Suprapubic skin (tissue), 4 donors: ENCODE measurements around the gene TRUB2. TPM values are rescaled to one million over a fixed set of nuclear protein-coding genes. Genes with fewer than 3 reads are reported as not detected.

Source experiments
- DNase-seq, 2 donors: peaks; one replicate each; pipeline ENCODE4 v3.0.0-alpha.2; 2019; ENCODE audit warnings: low spot score in 2 of 2
- H3K27ac ChIP-seq: fragments of 200-600 bp; sonication (generic); one replicate; pipeline ENCODE4 v1.5.1; 2019
- H3K27me3 ChIP-seq: fragments of 200-600 bp; sonication (generic); one replicate; pipeline ENCODE4 v1.5.1; 2019
- H3K36me3 ChIP-seq: fragments of 200-600 bp; sonication (generic); one replicate; pipeline ENCODE4 v1.5.1; 2019
- H3K4me1 ChIP-seq: fragments of 200-600 bp; sonication (generic); one replicate; pipeline ENCODE4 v1.5.1; 2019
- H3K4me3 ChIP-seq: fragments of 200-600 bp; sonication (generic); one replicate; pipeline ENCODE4 v1.5.1; 2019; ENCODE audit warnings: mild to moderate bottlenecking
- H3K9me3 ChIP-seq: fragments of 200-600 bp; sonication (generic); one replicate; pipeline ENCODE4 v1.5.1; 2019
- EP300 ChIP-seq: sonication (generic); formaldehyde crosslinking; IDR thresholded peaks from one replicate; pipeline ENCODE4 v1.6.1; 2017; ENCODE audit warnings: antibody characterized with exemption
- POLR2A ChIP-seq, 2 donors: fragments of 450-650 bp; IDR thresholded peaks; one replicate each; pipeline ENCODE4 v1.6.1; 2017; ENCODE audit warnings: antibody characterized with exemption in 2 of 2, mild to moderate bottlenecking in 2 of 2, moderate library complexity in 2 of 2
- POLR2AphosphoS5 ChIP-seq, 3 donors: sonication (generic); formaldehyde crosslinking; IDR thresholded peaks; one replicate each; pipeline ENCODE4 v1.6.1; 2017; ENCODE audit warnings: antibody characterized with exemption in 3 of 3
- WGBS: methylation state at CpG from one replicate; pipeline ENCODE4 v1.1.5; 2018; 5-methylcytosine and 5-hydroxymethylcytosine counted together
- total RNA-seq, 4 donors: library from RNA; depleted of rRNA; stranded (reverse); fragments of >200 nt; gene quantifications; one replicate each; pipeline ENCODE4 v1.1.0, GENCODE V29; 2016
- TF ChIP-seq, protein P1 (sequence below), 2 donors: fragments of 200-600 bp in 1 of 2; fragments of 450-650 bp in 1 of 2; sonication (generic) in 1 of 2; IDR thresholded peaks; one replicate each; pipeline ENCODE4 v1.5.1; 2016 to 2019; ENCODE audit warnings: antibody characterized with exemption in 2 of 2, mild to moderate bottlenecking in 1 of 2, moderate library complexity in 1 of 2

TRUB2 gene
- total RNA-seq, 4 donors from 2014 or later = 11.6 to 19.9 (median 14.1) TPM

DNA sequence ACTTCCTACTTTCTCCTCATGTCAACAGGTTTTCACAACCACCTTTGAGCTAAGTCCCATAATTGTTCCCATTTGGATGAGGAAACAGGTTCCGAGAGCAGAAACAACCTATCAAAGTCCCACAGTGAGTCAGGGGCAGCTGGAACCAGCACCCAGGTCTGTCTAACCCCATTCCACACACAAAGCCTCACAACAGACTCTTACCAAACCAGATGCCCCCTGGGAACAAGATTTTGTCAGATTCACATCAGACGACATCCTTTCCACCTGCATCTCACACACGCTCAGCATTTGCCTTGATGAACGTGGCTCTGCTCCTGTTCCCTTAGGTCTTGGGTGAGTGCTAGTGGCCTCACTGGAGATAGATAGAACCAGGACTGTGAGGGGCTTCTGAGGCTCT is 29.2 kb downstream of the TRUB2 start:
- Histone ChIP-seq H3K4me3 (no peak overlapping the region), H3K9me3 (no peaks in the 10 kb centered on the region), H3K27ac (no peak overlapping the region), H3K27me3 (no peaks in the 10 kb centered on the region), H3K4me1 (peaks cover 6% of the 10 kb centered on the region), H3K36me3 (peaks cover 12% of the 10 kb centered on the region)
- WGBS = 87% methylated on average over 4 of the region's 4 CpGs
- TF ChIP-seq EP300 (no peak), POLR2A (IDR thresholded peaks at IDR 0.05) (no peak), POLR2AphosphoS5 (IDR thresholded peaks at IDR 0.05) (no peak)
- TF ChIP-seq, protein P1, sequence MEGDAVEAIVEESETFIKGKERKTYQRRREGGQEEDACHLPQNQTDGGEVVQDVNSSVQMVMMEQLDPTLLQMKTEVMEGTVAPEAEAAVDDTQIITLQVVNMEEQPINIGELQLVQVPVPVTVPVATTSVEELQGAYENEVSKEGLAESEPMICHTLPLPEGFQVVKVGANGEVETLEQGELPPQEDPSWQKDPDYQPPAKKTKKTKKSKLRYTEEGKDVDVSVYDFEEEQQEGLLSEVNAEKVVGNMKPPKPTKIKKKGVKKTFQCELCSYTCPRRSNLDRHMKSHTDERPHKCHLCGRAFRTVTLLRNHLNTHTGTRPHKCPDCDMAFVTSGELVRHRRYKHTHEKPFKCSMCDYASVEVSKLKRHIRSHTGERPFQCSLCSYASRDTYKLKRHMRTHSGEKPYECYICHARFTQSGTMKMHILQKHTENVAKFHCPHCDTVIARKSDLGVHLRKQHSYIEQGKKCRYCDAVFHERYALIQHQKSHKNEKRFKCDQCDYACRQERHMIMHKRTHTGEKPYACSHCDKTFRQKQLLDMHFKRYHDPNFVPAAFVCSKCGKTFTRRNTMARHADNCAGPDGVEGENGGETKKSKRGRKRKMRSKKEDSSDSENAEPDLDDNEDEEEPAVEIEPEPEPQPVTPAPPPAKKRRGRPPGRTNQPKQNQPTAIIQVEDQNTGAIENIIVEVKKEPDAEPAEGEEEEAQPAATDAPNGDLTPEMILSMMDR (IDR thresholded peaks at IDR 0.05) = no peak
- DNase-seq = no peak

DNA sequence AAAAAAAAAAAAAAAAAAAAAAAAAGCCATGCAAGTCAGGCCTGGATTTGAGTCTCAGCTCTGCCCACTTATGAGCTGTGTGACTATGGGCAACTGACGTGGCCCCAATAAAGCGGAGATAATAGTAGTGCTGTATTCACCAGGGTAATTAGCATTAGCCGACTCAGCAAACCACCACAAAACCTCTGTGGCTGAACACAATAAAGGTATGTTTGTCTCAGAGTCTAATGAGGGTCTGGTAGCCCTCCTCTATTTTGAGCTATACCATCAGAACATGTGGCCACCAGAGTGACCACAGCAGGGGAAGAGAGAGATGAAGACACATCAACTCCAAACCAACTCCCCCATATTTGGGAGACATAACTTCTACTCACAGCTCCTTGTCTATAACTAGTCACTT is 30.2 kb downstream of the TRUB2 start:
- DNase-seq = no peak
- Histone ChIP-seq H3K27ac (no peak overlapping the region), H3K4me1 (peaks cover 4% of the 10 kb centered on the region), H3K36me3 (peaks cover 20% of the 10 kb centered on the region), H3K9me3 (no peaks in the 10 kb centered on the region), H3K27me3 (no peaks in the 10 kb centered on the region), H3K4me3 (no peak overlapping the region)
- WGBS = 87% methylated on average over 3 of the region's 3 CpGs
- TF ChIP-seq EP300 = no peak
- TF ChIP-seq POLR2A (IDR thresholded peaks at IDR 0.05) = no peak
- no peak for TF ChIP-seq POLR2AphosphoS5 (IDR thresholded peaks at IDR 0.05)
- TF ChIP-seq, protein P1 (IDR thresholded peaks at IDR 0.05) = no peak

DNA sequence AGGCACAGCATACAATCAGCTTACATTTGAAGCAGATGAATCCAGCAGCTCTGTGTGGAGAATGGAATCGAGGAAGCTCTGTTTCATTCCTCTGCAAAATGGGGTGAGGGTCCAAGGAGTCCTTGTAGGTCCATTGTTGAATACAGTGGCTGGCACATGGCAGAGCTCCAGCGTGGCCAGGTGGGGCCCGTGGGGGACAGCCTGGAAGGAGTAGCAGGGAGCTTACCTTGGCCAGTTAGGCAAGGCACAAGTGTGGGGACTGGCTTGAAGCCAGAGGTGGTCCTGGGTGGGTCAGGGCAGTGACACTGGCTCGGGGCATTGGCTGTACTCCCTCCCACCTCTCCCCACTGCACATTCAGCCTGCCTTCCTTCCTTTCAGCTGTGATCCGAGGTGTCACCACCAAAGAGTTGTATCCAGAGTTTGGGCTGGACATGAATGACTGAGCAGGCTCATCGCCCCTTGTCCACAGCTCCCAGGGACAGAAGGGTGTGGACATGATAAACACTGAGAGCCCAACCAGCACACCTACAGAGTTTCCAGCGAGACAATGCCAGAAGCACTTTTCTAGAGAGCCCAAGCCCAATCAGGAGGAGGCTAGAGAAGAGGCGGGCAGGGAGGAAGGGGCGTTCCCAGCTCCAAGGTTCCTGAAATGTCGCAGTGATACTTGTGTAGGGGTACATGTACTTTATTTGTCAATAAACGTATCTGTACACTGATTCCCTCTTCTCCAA is 33.8 kb downstream of the TRUB2 start:
- Histone ChIP-seq H3K9me3 (no peaks in the 10 kb centered on the region), H3K27me3 (no peaks in the 10 kb centered on the region), H3K36me3 (peaks cover 42% of the 10 kb centered on the region), H3K4me1 (no peaks in the 10 kb centered on the region), H3K27ac (no peak overlapping the region), H3K4me3 (no peak overlapping the region)
- WGBS = 80% methylated on average over 11 of the region's 11 CpGs
- no peak for DNase-seq
- TF ChIP-seq POLR2AphosphoS5 (IDR thresholded peaks at IDR 0.05) (no peak), EP300 (no peak)

DNA sequence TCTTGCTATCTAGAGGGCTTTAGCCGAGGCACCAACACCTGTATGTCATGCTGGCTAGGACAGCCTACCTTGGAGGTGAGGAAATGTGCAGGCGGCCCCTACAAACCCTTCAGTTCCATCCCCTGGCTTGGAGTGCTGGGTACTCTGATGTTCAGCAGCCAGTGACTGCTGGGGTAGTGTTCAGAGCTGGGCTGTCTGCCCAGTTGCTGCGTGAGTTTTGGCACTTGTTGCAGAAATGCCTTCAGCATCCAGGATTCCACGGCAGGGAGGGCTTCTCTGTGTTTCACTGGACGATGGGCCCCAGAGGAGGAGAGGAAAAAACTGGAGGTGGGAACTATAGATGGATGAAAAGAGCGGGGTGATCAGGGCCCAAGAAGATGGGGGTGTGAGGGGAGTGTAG is 35.8 kb downstream of the TRUB2 start:
- Histone ChIP-seq H3K27ac (no peak overlapping the region), H3K4me1 (no peaks in the 10 kb centered on the region), H3K9me3 (no peaks in the 10 kb centered on the region), H3K4me3 (no peak overlapping the region), H3K27me3 (no peaks in the 10 kb centered on the region), H3K36me3 (peaks cover 42% of the 10 kb centered on the region)
- TF ChIP-seq, protein P1 (IDR thresholded peaks at IDR 0.05) = no peak
- no peak for TF ChIP-seq POLR2AphosphoS5 (IDR thresholded peaks at IDR 0.05)
- TF ChIP-seq EP300 = no peak
- no peak for TF ChIP-seq POLR2A (IDR thresholded peaks at IDR 0.05)
- WGBS = 69% methylated on average over 6 of the region's 6 CpGs
- DNase-seq = no peak

DNA sequence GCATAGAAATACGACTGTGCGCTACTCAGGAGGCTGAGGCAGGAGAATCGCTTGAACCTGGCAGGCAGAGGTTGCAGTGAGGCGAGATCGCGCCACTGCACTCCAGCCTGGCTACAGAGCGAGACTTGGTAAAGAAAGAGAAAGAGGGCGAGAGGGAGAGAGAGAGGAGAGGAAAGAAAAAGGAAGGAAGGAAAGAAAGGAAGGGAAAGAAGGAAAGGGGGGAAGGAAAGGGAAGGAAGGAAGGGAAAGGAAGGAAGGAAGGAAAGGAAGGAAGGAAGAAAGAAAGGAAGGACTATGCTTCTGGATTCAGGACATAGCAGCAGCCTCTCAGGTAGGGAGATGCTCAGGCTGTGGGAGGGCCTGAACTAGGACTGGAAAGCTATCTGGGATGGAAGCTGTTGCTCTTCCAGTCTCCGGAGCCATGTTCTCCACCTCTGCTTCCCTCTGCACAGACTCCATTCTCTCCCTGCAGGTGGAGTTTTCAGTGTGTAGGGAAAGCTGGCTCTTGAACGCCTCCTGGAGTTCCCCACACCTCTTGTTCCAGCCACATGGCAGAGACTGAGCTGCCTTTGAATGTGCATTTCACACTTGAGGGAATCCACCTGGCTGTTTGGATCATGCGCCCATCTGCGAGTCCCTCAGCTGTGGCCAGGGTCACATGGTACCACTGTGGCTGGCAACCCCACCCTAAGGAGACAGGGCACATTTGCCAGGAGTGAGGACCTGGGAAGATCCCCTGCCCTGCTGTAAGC is 37.0 kb downstream of the TRUB2 start:
- WGBS = 90% methylated on average over 10 of the region's 12 CpGs
- Histone ChIP-seq H3K4me1 (no peaks in the 10 kb centered on the region), H3K27ac (no peak overlapping the region), H3K36me3 (peaks cover 42% of the 10 kb centered on the region), H3K9me3 (no peaks in the 10 kb centered on the region), H3K4me3 (no peak overlapping the region), H3K27me3 (no peaks in the 10 kb centered on the region)
- no peak for DNase-seq
- TF ChIP-seq, protein P1 (IDR thresholded peaks at IDR 0.05) = no peak
- TF ChIP-seq POLR2A (IDR thresholded peaks at IDR 0.05) (no peak), POLR2AphosphoS5 (IDR thresholded peaks at IDR 0.05) (no peak), EP300 (no peak)
